Transverse colon (tissue), 4 donors: ENCODE data around the gene TTLL4. TPM values are rescaled to one million over a fixed set of nuclear protein-coding genes. Genes with fewer than 3 reads are reported as not detected.

Experiments used
- DNase-seq: peaks from one replicate; pipeline ENCODE4 v3.0.0-alpha.2; 2019
- H3K27ac ChIP-seq, 4 donors: fragments of 200-600 bp; sonication (generic); 2 replicates each; pipeline ENCODE4 v1.5.1; 2016 to 2018; ENCODE audit warnings: inconsistent platforms in 4 of 4
- H3K27me3 ChIP-seq: fragments of 200-600 bp; sonication (generic); 2 replicates; pipeline ENCODE4 v1.5.1; 2017; ENCODE audit warnings: inconsistent platforms
- H3K36me3 ChIP-seq, 4 donors: fragments of 200-600 bp; sonication (generic); 2 replicates each; pipeline ENCODE4 v1.5.1; 2017 to 2019; ENCODE audit warnings: inconsistent platforms in 4 of 4
- H3K4me1 ChIP-seq, 4 donors: fragments of 200-600 bp; sonication (generic); 2 replicates each; pipeline ENCODE4 v1.5.1; 2017 to 2020; ENCODE audit warnings: inconsistent platforms in 4 of 4
- H3K4me3 ChIP-seq, 4 donors: fragments of 200-600 bp; sonication (generic); 1 replicate in 1 of 4; 2 replicates in 3 of 4; pipeline versions ENCODE4 v1.5.1 to v1.6.1; 2017 to 2019; ENCODE audit warnings: inconsistent platforms in 4 of 4
- H3K9me3 ChIP-seq, 2 donors: fragments of 200-600 bp; sonication (generic); 2 replicates each; pipeline ENCODE4 v1.5.1; 2017 to 2019; ENCODE audit warnings: inconsistent platforms in 2 of 2
- EP300 ChIP-seq: sonication (generic); formaldehyde crosslinking; IDR thresholded peaks from one replicate; pipeline ENCODE4 v1.6.1; 2017; ENCODE audit warnings: antibody characterized with exemption, low read depth
- POLR2A ChIP-seq: fragments of 450-650 bp; IDR thresholded peaks from one replicate; pipeline ENCODE4 v1.6.1; 2016; ENCODE audit warnings: antibody characterized with exemption, mild to moderate bottlenecking, moderate library complexity
- POLR2AphosphoS5 ChIP-seq, 3 donors: sonication (generic); formaldehyde crosslinking; IDR thresholded peaks; one replicate each; pipeline ENCODE4 v1.6.1; 2016; ENCODE audit warnings: antibody characterized with exemption in 3 of 3
- WGBS, 2 donors: methylation state at CpG; one replicate each; pipeline ENCODE4 v1.1.5; 2018; ENCODE audit warnings: low coverage in 1 of 2; 5-methylcytosine and 5-hydroxymethylcytosine counted together
- in situ Hi-C, 4 donors: fragments of 200-750 bp; cut with MboI; loops; one replicate each; pipeline versions ENCODE4 v1.15.0 to v1.15.1; 2017; ENCODE audit warnings: low sequenced_read_pairs in 3 of 4, low pct_ligation_motif_present in 1 of 4, low pct_unique_long_range_greater_than_20kb in 1 of 4
- intact Hi-C: fragments of 100-400 bp; cut with DNase I; formaldehyde crosslinking; loops from one replicate; pipeline ENCODE4 v1.15.1; 2023; ENCODE audit warnings: low total_unique reads
- total RNA-seq, 4 donors: library from RNA; depleted of rRNA; stranded (reverse); fragments of >200 nt; gene quantifications; one replicate each; pipeline ENCODE4 v1.1.0, GENCODE V29; 2016
- TF ChIP-seq, protein P1 (sequence below), 5 experiments: fragments of 200-600 bp in 3 of 5; fragments of 450-650 bp in 2 of 5; sonication (generic) in 3 of 5; IDR thresholded peaks; 1 replicate in 2 of 5; 2 replicates in 3 of 5; pipeline ENCODE4 v1.5.1; 2016 to 2017; ENCODE audit warnings: antibody characterized with exemption in 5 of 5, inconsistent platforms in 3 of 5, mild to moderate bottlenecking in 2 of 5, moderate library complexity in 1 of 5

Gene TTLL4
- total RNA-seq, 4 donors from 2014 or later, result 6.0 to 26.0 (median 15.9) TPM

DNA sequence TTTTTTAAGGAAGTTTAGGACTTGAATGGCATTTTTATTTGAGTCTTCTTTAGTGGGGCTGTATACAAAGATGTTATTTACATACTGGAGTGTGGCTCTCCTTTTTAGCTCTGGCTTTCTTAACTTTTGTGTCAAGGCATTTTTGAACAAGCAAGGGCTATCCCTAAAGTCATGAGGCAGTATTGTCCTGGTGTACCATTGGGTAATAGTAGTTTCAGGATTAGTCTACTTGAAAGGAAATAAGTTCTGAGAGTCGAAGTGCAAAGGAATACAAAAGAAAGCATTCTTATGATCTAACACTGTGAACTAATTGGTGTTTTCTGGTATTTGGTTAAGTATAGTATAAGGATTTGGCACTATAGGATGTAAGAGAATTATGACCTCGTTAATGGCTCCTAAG is 69.4 kb downstream of the TTLL4 start:
- no peak overlapping the region for H3K4me3 ChIP-seq
- H3K27me3 ChIP-seq, result no peaks in the 10 kb centered on the region
- in situ Hi-C loops (no loop called here), intact Hi-C loops (no loop called here)
- H3K4me1 ChIP-seq, result peaks cover 10 to 32% (median 18%) of the 10 kb centered on the region in 4 donors
- H3K36me3 ChIP-seq, result no peaks in the 10 kb centered on the region
- no peak for DNase-seq
- TF ChIP-seq POLR2AphosphoS5 (IDR thresholded peaks at IDR 0.05) (no peak), EP300 (no peak), POLR2A (no peak)
- TF ChIP-seq, protein P1, sequence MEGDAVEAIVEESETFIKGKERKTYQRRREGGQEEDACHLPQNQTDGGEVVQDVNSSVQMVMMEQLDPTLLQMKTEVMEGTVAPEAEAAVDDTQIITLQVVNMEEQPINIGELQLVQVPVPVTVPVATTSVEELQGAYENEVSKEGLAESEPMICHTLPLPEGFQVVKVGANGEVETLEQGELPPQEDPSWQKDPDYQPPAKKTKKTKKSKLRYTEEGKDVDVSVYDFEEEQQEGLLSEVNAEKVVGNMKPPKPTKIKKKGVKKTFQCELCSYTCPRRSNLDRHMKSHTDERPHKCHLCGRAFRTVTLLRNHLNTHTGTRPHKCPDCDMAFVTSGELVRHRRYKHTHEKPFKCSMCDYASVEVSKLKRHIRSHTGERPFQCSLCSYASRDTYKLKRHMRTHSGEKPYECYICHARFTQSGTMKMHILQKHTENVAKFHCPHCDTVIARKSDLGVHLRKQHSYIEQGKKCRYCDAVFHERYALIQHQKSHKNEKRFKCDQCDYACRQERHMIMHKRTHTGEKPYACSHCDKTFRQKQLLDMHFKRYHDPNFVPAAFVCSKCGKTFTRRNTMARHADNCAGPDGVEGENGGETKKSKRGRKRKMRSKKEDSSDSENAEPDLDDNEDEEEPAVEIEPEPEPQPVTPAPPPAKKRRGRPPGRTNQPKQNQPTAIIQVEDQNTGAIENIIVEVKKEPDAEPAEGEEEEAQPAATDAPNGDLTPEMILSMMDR (IDR thresholded peaks at IDR 0.05), result no peak
- 74 to 89% methylated on average over 2 of the region's 2 CpGs for WGBS, 2 donors
- H3K27ac ChIP-seq, result no peak overlapping the region
- H3K9me3 ChIP-seq, result peaks cover 0 to 7% of the 10 kb centered on the region in 2 donors

DNA sequence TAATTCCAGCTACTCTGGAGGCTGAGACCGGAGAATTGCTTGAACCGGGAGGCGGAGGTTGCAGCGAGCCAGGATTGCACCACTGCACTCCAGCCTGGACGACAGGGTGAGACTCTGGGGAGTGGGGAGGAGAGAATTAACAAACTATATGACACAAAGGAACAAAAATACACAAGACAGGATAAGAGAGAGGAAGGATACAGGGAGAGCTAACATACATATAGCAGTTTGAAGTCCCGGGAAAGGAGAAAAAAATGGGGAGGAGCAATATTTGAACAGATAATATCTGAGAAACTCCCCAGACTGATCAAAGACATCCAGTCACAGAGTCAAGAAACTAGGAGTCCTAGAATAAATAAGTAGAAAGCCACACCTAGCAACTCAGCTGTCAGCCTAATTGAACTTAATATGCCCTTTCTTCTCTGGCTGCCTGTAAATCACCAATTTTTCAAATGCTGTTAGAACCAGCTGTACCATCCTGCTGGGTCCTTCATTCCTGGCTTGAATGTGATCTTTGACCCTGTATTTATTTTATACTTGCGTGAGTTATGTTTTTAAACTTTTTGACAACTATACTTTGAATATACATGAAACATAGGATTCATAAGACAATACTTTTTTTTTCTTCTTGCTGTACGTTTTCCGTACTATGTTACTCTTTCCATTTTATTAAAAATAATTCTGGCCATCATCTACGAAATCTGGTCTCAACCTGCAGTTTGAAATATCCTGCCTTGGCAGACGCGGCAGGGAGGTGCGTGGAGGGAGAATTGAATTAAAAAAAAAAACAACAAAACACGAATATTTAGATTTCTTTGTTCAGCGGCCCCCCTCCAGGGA is 70.4 kb downstream of the TTLL4 start:
- H3K4me1 ChIP-seq, result peaks cover 10 to 38% (median 18%) of the 10 kb centered on the region in 4 donors
- peak overlapping the region; percentile 64 to 81 (median 70) for H3K4me3 ChIP-seq
- H3K27me3 ChIP-seq, result no peaks in the 10 kb centered on the region
- H3K9me3 ChIP-seq, result peaks cover 0 to 7% of the 10 kb centered on the region in 2 donors
- peak overlapping the region; percentile 75 to 89 (median 84) for H3K27ac ChIP-seq
- 13 to 32% methylated on average over 11 to 15 of the region's 15 CpGs for WGBS, 2 donors
- in situ Hi-C loops (no loop called here), intact Hi-C loops (no loop called here)
- no peak for DNase-seq
- TF ChIP-seq EP300 (no peak), POLR2A (no peak), POLR2AphosphoS5 (IDR thresholded peaks at IDR 0.05) (no peak)
- TF ChIP-seq, protein P1 (IDR thresholded peaks at IDR 0.05), result no peak
- H3K36me3 ChIP-seq, result no peaks in the 10 kb centered on the region

DNA sequence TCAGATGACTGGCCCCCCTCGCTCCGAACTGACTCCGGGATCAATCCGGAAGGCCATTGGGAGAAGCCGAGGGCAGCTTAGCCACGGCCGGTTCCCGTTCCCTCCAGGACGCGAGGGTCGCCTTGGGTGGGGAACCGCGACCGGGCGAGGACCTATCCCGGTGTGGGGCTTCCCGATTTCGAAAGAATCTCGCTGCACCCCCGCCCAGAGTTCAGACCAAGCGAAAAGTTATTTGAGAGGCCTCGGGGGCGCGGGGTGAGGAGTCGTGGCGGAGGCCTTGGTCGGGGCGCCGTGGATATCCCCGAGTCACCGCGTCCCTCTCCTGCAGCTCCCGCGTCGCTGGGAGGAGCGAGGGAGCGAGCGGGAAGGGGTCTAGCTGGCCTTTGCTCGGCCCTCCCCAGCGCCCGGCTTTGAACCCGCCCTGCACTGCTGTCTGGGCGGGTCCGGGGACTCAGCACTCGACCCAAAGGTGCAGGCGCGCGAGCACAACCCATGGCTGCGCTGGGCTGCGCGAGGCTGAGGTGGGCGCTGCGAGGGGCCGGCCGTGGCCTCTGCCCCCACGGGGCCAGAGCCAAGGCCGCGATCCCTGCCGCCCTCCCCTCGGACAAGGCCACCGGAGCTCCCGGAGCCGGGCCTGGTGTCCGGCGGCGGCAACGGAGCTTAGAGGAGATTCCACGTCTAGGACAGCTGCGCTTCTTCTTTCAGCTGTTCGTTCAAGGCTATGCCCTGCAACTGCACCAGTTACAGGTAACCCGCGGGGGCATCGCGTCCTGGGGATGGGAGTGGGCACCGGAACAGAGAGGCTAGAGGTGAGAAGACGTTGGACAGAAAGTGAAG is 71.3 kb downstream of the TTLL4 start, which contains the start of gene CYP27A1:
Gene CYP27A1, plus strand, starts transcription at position 457 of the 837 bp plus-strand sequence. Its CDS starts 36 bp downstream, at position 493.
- 6% methylated on average over 36 of the region's 76 CpGs; no CpG with 5 or more reads in 1 of the 2 donors for WGBS, 2 donors
- Histone ChIP-seq H3K27me3 (no peaks in the 10 kb centered on the region), H3K36me3 (no peaks in the 10 kb centered on the region), H3K4me3 (peak within 1 kb of the TSS; percentile 64 to 81 (median 70)), H3K27ac (peak within 1 kb of the TSS; percentile 75 to 89 (median 84)), H3K9me3 (peaks cover 0 to 3% of the 10 kb centered on the region in 2 donors), H3K4me1 (peaks cover 10 to 39% (median 18%) of the 10 kb centered on the region in 4 donors)
- in situ Hi-C loops, result no loop called here
- DNase-seq, result peak; percentile 70
- TF ChIP-seq POLR2AphosphoS5 (IDR thresholded peaks at IDR 0.05) (peak; percentile 18 to 85 (median 72)), POLR2A (peak; percentile 60), EP300 (no peak)
- TF ChIP-seq, protein P1 (IDR thresholded peaks at IDR 0.05), result no peak
- intact Hi-C loops, result no loop called here

DNA sequence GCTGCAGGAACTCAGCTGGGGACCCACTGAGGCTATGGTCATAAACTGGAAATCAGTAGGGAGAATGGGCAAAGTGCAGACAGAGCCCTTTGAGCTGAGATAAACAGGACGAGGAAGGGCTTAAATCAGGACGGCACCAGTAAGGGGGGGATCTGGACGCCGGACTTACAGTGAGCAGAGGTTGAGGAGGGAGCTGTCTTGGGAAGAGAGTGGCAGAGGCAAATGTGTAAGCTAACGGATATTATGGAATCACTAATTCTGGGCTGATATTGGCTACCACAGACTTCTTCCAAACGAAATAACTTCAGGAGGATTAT is 71.9 kb downstream of the TTLL4 start:
- Histone ChIP-seq H3K27ac (peak overlapping the region; percentile 75 to 89 (median 84)), H3K4me1 (peaks cover 10 to 39% (median 18%) of the 10 kb centered on the region in 4 donors), H3K36me3 (no peaks in the 10 kb centered on the region), H3K27me3 (no peaks in the 10 kb centered on the region), H3K9me3 (no peaks in the 10 kb centered on the region), H3K4me3 (peak overlapping the region; percentile 64 to 81 (median 70))
- TF ChIP-seq, protein P1 (IDR thresholded peaks at IDR 0.05), result no peak
- TF ChIP-seq POLR2A (no peak), POLR2AphosphoS5 (IDR thresholded peaks at IDR 0.05) (no peak), EP300 (no peak)
- intact Hi-C loops (no loop called here), in situ Hi-C loops (no loop called here)
- WGBS, 2 donors, result 16 to 36% methylated on average over 3 to 6 of the region's 6 CpGs
- DNase-seq, result peak; percentile 34
